HepG2 (cell line): ENCODE results near the gene TMEM182. TPM values are rescaled to one million over a fixed set of nuclear protein-coding genes. Genes with fewer than 3 reads are reported as not detected.

Experiments used
- EHMT2 ChIP-seq: fragments of 200-600 bp; sonication (generic); IDR thresholded peaks from 2 replicates; pipeline ENCODE4 v1.7.0; 2017; ENCODE audit warnings: antibody characterized with exemption, low read depth, low read length, borderline replicate concordance
- MAZ ChIP-seq, 2 experiments: sonication (generic) in 1 of 2; formaldehyde crosslinking in 1 of 2; IDR thresholded peaks; 2 replicates each; pipeline versions ENCODE4 v1.5.0 to v1.6.1; 2012 to 2020; ENCODE audit warnings: low read depth in 2 of 2, mild to moderate bottlenecking in 2 of 2, borderline replicate concordance in 1 of 2, improper control_type of control experiment in 1 of 2, low read length in 1 of 2, missing genetic modification reagents in 1 of 2, moderate library complexity in 1 of 2
- MEIS2 ChIP-seq: sonication (generic); formaldehyde crosslinking; IDR thresholded peaks from 2 replicates; pipeline ENCODE4 v1.9.0; 2021; ENCODE audit warnings: mild to moderate bottlenecking, missing genetic modification reagents
- MIXL1 ChIP-seq: IDR thresholded peaks from 2 replicates; pipeline ENCODE4 v1.6.1; 2016
- MZF1 ChIP-seq: sonication (generic); formaldehyde crosslinking; IDR thresholded peaks from 2 replicates; pipeline ENCODE4 v1.8.1; 2023; ENCODE audit warnings: mild to moderate bottlenecking, missing genetic modification reagents, borderline replicate concordance
- PPARG ChIP-seq: conservative IDR thresholded peaks from 2 replicates; pipeline ENCODE4 v1.6.1; 2016; ENCODE audit warnings: missing biosample characterization, missing genetic modification reagents
- RELA ChIP-seq: sonication (generic); formaldehyde crosslinking; IDR thresholded peaks from 2 replicates; pipeline ENCODE4 v1.4.0; 2020; ENCODE audit warnings: missing genetic modification reagents
- SALL2 ChIP-seq: sonication (generic); formaldehyde crosslinking; IDR thresholded peaks from 2 replicates; pipeline ENCODE4 v1.8.1; 2023; ENCODE audit warnings: mild to moderate bottlenecking, missing genetic modification reagents, inconsistent platforms
- SOX6 ChIP-seq, 2 experiments: fragments of 450-650 bp in 1 of 2; sonication (generic) in 1 of 2; formaldehyde crosslinking in 1 of 2; IDR thresholded peaks; 2 replicates each; pipeline versions ENCODE4 v1.4.0 to v1.6.1; 2017 to 2020; ENCODE audit warnings: antibody characterized with exemption in 1 of 2, mild to moderate bottlenecking in 1 of 2, missing genetic modification reagents in 1 of 2
- YEATS4 ChIP-seq: sonication (generic); formaldehyde crosslinking; IDR thresholded peaks from 2 replicates; pipeline ENCODE4 v1.4.0; 2020; ENCODE audit warnings: missing genetic modification reagents, borderline replicate concordance
- ZBTB21 ChIP-seq: sonication (generic); formaldehyde crosslinking; IDR thresholded peaks from 2 replicates; pipeline ENCODE4 v1.4.0; 2020; ENCODE audit warnings: missing genetic modification reagents
- ZBTB7A ChIP-seq: sonication (generic); formaldehyde crosslinking; IDR thresholded peaks from 2 replicates; pipeline ENCODE4 v1.8.0; 2022; ENCODE audit warnings: mild to moderate bottlenecking, missing genetic modification reagents
- ZC3H13 ChIP-seq: sonication (generic); formaldehyde crosslinking; IDR thresholded peaks from 2 replicates; pipeline ENCODE4 v1.8.1; 2023; ENCODE audit warnings: mild to moderate bottlenecking, missing genetic modification reagents, moderate library complexity
- ZMYM2 ChIP-seq: sonication (generic); formaldehyde crosslinking; IDR thresholded peaks from 2 replicates; pipeline ENCODE4 v1.8.0; 2022; ENCODE audit warnings: mild to moderate bottlenecking, missing genetic modification reagents
- ZNF331 ChIP-seq: sonication (generic); formaldehyde crosslinking; IDR thresholded peaks from 2 replicates; pipeline ENCODE4 v1.4.0; 2020; ENCODE audit warnings: missing genetic modification reagents
- ZNF33B ChIP-seq: sonication (generic); formaldehyde crosslinking; IDR thresholded peaks from 2 replicates; pipeline ENCODE4 v1.5.1; 2020; ENCODE audit warnings: mild to moderate bottlenecking, missing genetic modification reagents
- ZNF430 ChIP-seq: sonication (generic); formaldehyde crosslinking; IDR thresholded peaks from 2 replicates; pipeline ENCODE4 v1.9.0; 2021; ENCODE audit warnings: mild to moderate bottlenecking, missing genetic modification reagents
- ZNF670 ChIP-seq: sonication (generic); formaldehyde crosslinking; IDR thresholded peaks from 2 replicates; pipeline ENCODE4 v1.8.0; 2022; ENCODE audit warnings: mild to moderate bottlenecking, missing genetic modification reagents, borderline replicate concordance
- ZNF766 ChIP-seq: sonication (generic); formaldehyde crosslinking; IDR thresholded peaks from 2 replicates; pipeline ENCODE4 v1.5.0; 2020; ENCODE audit warnings: missing genetic modification reagents, borderline replicate concordance
- ZNF839 ChIP-seq: sonication (generic); formaldehyde crosslinking; IDR thresholded peaks from 2 replicates; pipeline ENCODE4 v1.4.0; 2020; ENCODE audit warnings: missing genetic modification reagents, mild to moderate bottlenecking, borderline replicate concordance
- polyA plus RNA-seq, 8 experiments: library from polyadenylated mRNA; depleted of rRNA in 3 of 8; stranded (reverse) in 7 of 8; unstranded in 1 of 8; fragments of >200 nt; fragmentation: Illumina TruSeq in 4 of 8; extraction: Trizol in 4 of 8; gene quantifications; 2 replicates each; pipeline versions ENCODE4 v1.2.1 to v1.2.3, GENCODE V29; 2011 to 2016; ENCODE audit warnings: low read depth in 4 of 8, missing spikeins in 1 of 8, mixed read lengths in 1 of 8; ENCODE audit not compliant: insufficient read depth in 1 of 8
- total RNA-seq, 5 experiments: library from RNA; depleted of rRNA; stranded (reverse); fragments of >200 nt; fragmentation: Illumina TruSeq; extraction: Trizol; gene quantifications; 2 replicates each; pipeline ENCODE4 v1.2.3, GENCODE V29; 2016; ENCODE audit warnings: low read depth in 1 of 5
- TF ChIP-seq, protein P1 (sequence below): IDR thresholded peaks from 2 replicates; pipeline ENCODE4 v1.6.1; 2016; ENCODE audit warnings: missing compliant biosample characterization, missing genetic modification reagents, borderline replicate concordance
- TF ChIP-seq, protein P2 (sequence below): IDR thresholded peaks from 2 replicates; pipeline ENCODE4 v1.6.1; 2016; ENCODE audit warnings: missing genetic modification reagents, missing compliant biosample characterization
- TF ChIP-seq, protein P3 (sequence below): sonication (generic); formaldehyde crosslinking; IDR thresholded peaks from 2 replicates; pipeline ENCODE4 v1.4.0; 2020; ENCODE audit warnings: low read depth, mild to moderate bottlenecking, missing genetic modification reagents
- TF ChIP-seq, protein P4 (sequence below): sonication (generic); formaldehyde crosslinking; IDR thresholded peaks from 2 replicates; pipeline ENCODE4 v1.5.1; 2020; ENCODE audit warnings: missing genetic modification reagents, mild to moderate bottlenecking, borderline replicate concordance

The TMEM182 gene
- total and polyA plus RNA-seq, 2 of the 13 experiments (the other 11 are each of a cell fraction or from before 2014, with no cell fraction given) = 8.7 to 8.9 TPM

DNA sequence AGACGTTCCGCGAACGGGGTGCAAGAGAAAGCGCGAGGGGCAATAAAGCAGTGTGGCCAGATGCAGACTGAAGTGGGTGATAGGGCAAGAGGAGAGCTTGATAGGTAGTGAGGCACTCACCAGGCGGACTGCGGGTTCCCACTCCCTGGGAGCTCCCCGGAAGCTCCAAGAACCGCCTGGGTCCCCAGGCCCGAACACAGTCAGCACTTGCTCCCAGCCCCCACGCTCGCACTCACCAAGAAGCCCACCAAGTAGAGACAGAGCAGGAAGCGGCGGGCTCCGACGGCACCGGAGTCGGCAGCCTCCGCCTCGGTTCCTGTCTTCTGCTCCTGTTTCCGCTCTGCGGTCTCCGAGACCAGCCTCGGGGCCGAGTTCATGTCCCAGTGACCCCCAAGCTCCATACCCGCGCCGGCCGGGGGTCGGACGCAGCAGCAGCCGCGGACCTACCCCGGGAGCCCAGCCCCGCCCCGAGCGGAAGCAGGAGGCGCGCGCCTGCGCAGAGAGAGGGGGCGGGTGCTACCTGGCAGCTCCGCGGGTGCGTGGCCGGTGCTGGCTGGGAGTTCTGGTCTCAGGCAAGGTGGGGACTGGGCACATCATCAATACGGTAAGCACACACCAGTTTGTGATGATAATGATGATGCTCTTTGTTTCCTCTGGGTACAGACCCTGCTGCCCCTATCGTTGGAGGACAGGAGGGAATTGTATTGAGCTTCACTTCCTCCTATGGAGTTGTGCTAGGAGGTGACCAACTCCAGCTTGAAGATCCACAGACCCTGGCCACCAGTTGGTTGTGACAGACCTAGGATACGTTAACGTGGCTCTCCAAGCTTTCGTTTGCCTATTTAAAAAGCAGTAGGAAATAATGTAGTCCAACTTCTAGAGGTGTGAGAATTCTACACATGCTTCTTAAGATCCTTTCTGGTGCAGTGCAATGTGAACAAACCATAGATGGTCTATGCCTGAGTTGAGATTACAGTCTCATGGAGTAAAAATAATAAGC lies 25.1 kb upstream of the TMEM182 start (continued):
- peak; percentile 79 for TF ChIP-seq MAZ (IDR thresholded peaks at IDR 0.05; ENCODE audit: borderline replicate concordance, low read depth, low read length)
- TF ChIP-seq MAZ (CRISPR knock-in tag; IDR thresholded peaks at IDR 0.05; ENCODE audit: low read depth) = peak; percentile 77
- TF ChIP-seq EHMT2 = peak; percentile 54; the same call in 1 of the 2 replicates
- TF ChIP-seq YEATS4 (CRISPR knock-in tag) = peak; percentile 74
- no peak for TF ChIP-seq MEIS2 (CRISPR knock-in tag)
- no peak for TF ChIP-seq ZNF766 (CRISPR knock-in tag)
- TF ChIP-seq, protein P1, sequence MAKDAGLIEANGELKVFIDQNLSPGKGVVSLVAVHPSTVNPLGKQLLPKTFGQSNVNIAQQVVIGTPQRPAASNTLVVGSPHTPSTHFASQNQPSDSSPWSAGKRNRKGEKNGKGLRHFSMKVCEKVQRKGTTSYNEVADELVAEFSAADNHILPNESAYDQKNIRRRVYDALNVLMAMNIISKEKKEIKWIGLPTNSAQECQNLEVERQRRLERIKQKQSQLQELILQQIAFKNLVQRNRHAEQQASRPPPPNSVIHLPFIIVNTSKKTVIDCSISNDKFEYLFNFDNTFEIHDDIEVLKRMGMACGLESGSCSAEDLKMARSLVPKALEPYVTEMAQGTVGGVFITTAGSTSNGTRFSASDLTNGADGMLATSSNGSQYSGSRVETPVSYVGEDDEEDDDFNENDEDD = peak; percentile 59; the same call in 1 of the 2 replicates
- peak; percentile 67; the same call in 1 of the 2 replicates for TF ChIP-seq PPARG (CRISPR knock-in tag)
- peak; percentile 95 for TF ChIP-seq ZBTB7A (CRISPR knock-in tag)
- TF ChIP-seq ZNF670 (CRISPR knock-in tag) = peak; percentile 91; the same call in 1 of the 2 replicates
- TF ChIP-seq, protein P2, sequence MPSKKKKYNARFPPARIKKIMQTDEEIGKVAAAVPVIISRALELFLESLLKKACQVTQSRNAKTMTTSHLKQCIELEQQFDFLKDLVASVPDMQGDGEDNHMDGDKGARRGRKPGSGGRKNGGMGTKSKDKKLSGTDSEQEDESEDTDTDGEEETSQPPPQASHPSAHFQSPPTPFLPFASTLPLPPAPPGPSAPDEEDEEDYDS = peak; percentile 86
- TF ChIP-seq ZNF331 (CRISPR knock-in tag) = 0 out of 2 replicates have a peak, but pooled peaks have one; percentile 64
- no peak; the same call in 1 of the 2 replicates for TF ChIP-seq SALL2 (CRISPR knock-in tag)
- no peak; the same call in none of the 2 replicates for TF ChIP-seq ZNF430
- 0 out of 2 replicates have a peak, but pooled peaks have one; percentile 32 for TF ChIP-seq ZC3H13 (CRISPR knock-in tag)
- TF ChIP-seq, protein P3, sequence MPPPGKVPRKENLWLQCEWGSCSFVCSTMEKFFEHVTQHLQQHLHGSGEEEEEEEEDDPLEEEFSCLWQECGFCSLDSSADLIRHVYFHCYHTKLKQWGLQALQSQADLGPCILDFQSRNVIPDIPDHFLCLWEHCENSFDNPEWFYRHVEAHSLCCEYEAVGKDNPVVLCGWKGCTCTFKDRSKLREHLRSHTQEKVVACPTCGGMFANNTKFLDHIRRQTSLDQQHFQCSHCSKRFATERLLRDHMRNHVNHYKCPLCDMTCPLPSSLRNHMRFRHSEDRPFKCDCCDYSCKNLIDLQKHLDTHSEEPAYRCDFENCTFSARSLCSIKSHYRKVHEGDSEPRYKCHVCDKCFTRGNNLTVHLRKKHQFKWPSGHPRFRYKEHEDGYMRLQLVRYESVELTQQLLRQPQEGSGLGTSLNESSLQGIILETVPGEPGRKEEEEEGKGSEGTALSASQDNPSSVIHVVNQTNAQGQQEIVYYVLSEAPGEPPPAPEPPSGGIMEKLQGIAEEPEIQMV (CRISPR knock-in tag) = peak; percentile 93; the same call in 1 of the 2 replicates
- no peak for TF ChIP-seq MIXL1 (CRISPR knock-in tag)
- TF ChIP-seq MZF1 (CRISPR knock-in tag) = 0 out of 2 replicates have a peak, but pooled peaks have one; percentile 53
- TF ChIP-seq ZMYM2 (CRISPR knock-in tag) = peak; percentile 54; the same call in 1 of the 2 replicates
- no peak for TF ChIP-seq ZNF33B (CRISPR knock-in tag)
- TF ChIP-seq SOX6 (IDR thresholded peaks at IDR 0.05) = no peak
- TF ChIP-seq SOX6 (CRISPR knock-in tag; IDR thresholded peaks at IDR 0.05) = peak; percentile 58
- peak; percentile 58 for TF ChIP-seq RELA (CRISPR knock-in tag)
- no peak for TF ChIP-seq ZBTB21 (CRISPR knock-in tag)
- TF ChIP-seq ZNF839 (CRISPR knock-in tag) = peak; percentile 89; the same call in 1 of the 2 replicates
- TF ChIP-seq, protein P4, sequence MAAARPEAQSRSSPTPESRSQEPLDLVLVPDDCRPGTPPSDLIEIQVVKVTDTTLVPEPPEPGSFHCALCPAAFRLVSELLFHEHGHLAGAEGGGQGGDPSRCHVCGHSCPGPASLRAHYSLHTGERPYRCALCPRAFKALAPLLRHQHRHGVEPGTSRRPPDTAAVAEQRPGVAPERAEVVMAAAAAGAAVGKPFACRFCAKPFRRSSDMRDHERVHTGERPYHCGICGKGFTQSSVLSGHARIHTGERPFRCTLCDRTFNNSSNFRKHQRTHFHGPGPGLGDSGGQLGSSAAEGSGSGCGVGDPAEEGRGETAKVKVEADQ (CRISPR knock-in tag) = peak; percentile 78
